K562 (cell line): ENCODE measurements around the gene GOT1. TPM values are rescaled to one million over a fixed set of nuclear protein-coding genes. Genes with fewer than 3 reads are reported as not detected.

Source experiments
- ELK1 ChIP-seq: sonication (generic); formaldehyde crosslinking; IDR thresholded peaks from 2 replicates; pipeline ENCODE4 v1.8.1; 2022; ENCODE audit warnings: missing genetic modification reagents
- JUN ChIP-seq, 2 experiments: sonication (generic) in 1 of 2; formaldehyde crosslinking in 1 of 2; IDR thresholded peaks; 2 replicates each; pipeline versions ENCODE4 v1.6.1 to v1.8.0; 2012 to 2022; ENCODE audit warnings: borderline replicate concordance in 2 of 2, mild to moderate bottlenecking in 2 of 2, improper control_type of control experiment in 1 of 2, low read depth in 1 of 2, low read length in 1 of 2, missing genetic modification reagents in 1 of 2
- KAT8 ChIP-seq: fragments of 450-650 bp; IDR thresholded peaks from 2 replicates; pipeline ENCODE4 v1.6.1; 2016; ENCODE audit warnings: low read depth, mild to moderate bottlenecking
- MEIS2 ChIP-seq: fragments of 450-650 bp; IDR thresholded peaks from 2 replicates; pipeline ENCODE4 v1.6.1; 2014; ENCODE audit warnings: mild to moderate bottlenecking; ENCODE audit not compliant: partially characterized antibody
- MNT ChIP-seq, 2 experiments: fragments of 450-650 bp; conservative IDR thresholded peaks; 2 replicates each; pipeline ENCODE4 v1.6.1; 2017; ENCODE audit warnings: mild to moderate bottlenecking in 2 of 2, moderate library complexity in 2 of 2
- ZBTB12 ChIP-seq: fragments of 250-450 bp; sonication (Bioruptor Pico); IDR thresholded peaks from 2 replicates; pipeline ENCODE4 v1.4.0; 2020
- ZNF23 ChIP-seq: fragments of 250-450 bp; sonication (Bioruptor Pico); IDR thresholded peaks from 2 replicates; pipeline ENCODE4 v1.4.0; 2020; ENCODE audit warnings: mild to moderate bottlenecking
- ZNF655 ChIP-seq: fragments of 250-450 bp; sonication (Bioruptor Pico); IDR thresholded peaks from 2 replicates; pipeline ENCODE4 v1.5.0; 2021
- polyA plus RNA-seq, 8 experiments: library from polyadenylated mRNA; depleted of rRNA in 4 of 8; stranded (reverse) in 5 of 8; unstranded in 3 of 8; fragments of >200 nt; fragmentation: Nextera tagmentation in 2 of 8; fragmentation: Illumina TruSeq in 1 of 8; extraction: Ambion mirVana in 2 of 8; extraction: Trizol in 1 of 8; gene quantifications; 2 replicates each; pipeline versions ENCODE4 v1.2.1 to v1.2.3, GENCODE V29; 2011 to 2014; ENCODE audit warnings: inconsistent platforms in 1 of 8, missing spikeins in 1 of 8
- total RNA-seq, 7 experiments: library from RNA; depleted of rRNA in 6 of 7; stranded (reverse); fragments of >200 nt in 6 of 7; fragmentation: Illumina TruSeq in 2 of 7; extraction: Trizol in 2 of 7; gene quantifications; 2 replicates each; pipeline versions ENCODE4 v1.2.1 to v1.2.3, GENCODE V29; 2011 to 2021; ENCODE audit warnings: low replicate concordance in 1 of 7

The GOT1 gene
- total and polyA plus RNA-seq, 9 of the 15 experiments (the other 6 are each of a cell fraction or from before 2014, with no cell fraction given), result 55.7 to 166 (median 75.4) TPM

- TF ChIP-seq ZNF655 (CRISPR knock-in tag) (no peak), KAT8 (no peak), JUN (IDR thresholded peaks at IDR 0.05; ENCODE audit: borderline replicate concordance, low read depth, low read length) (peak; percentile 46; the same call in 1 of the 2 replicates), JUN (CRISPR knock-in tag; IDR thresholded peaks at IDR 0.05; ENCODE audit: borderline replicate concordance) (no peak), MEIS2 (peak; percentile 78), MNT (conservative IDR thresholded peaks at IDR 0.05) (peak in 1 of 2 experiments; percentile 72; a peak in 3 of 4 replicates), ZNF23 (no peak), ELK1 (CRISPR knock-in tag) (no peak), ZBTB12 (0 out of 2 replicates have a peak, but pooled peaks have one; percentile 59)
Measured at GRCh38 chr10:99430451-99431189, at the start of gene GOT1 (continued).
